Measurements from ENCODE around the gene MYCN. TPM values are rescaled to one million over a fixed set of nuclear protein-coding genes. Genes with fewer than 3 reads are reported as not detected.

Gene MYCN
- total and polyA plus RNA-seq, 2 donors (not counting 1 experiment from before 2014, with no cell fraction given) = not detected

- H3K36me3 ChIP-seq (ENCODE audit: control insufficient read depth, insufficient read depth, low read length) = no peaks in the 10 kb centered on the region
- TF ChIP-seq CTCF (conservative IDR thresholded peaks at IDR 0.05 in 1 of 2, IDR thresholded peaks at IDR 0.05 in 1 of 2; ENCODE audit: low read depth in 1 of 2, low read length in 2 of 2) = no peak
- TF ChIP-seq EZH2 (IDR thresholded peaks at IDR 0.05; ENCODE audit: low read length, missing control alignments) = no peak
- no peaks in the 10 kb centered on the region for H3K79me2 ChIP-seq (ENCODE audit: control insufficient read depth, insufficient read depth, low read length)
- no peaks in the 10 kb centered on the region for H3K9me3 ChIP-seq (ENCODE audit: control insufficient read depth, insufficient read depth, low read depth, low read length)
- H3K9ac ChIP-seq (ENCODE audit: insufficient read depth, low read length) = no peak overlapping the region
- H3K27me3 ChIP-seq (ENCODE audit: control insufficient read depth, insufficient read depth, low read length) = no peaks in the 10 kb centered on the region
- no peak overlapping the region for H3K4me2 ChIP-seq (ENCODE audit: extremely low read depth, insufficient read depth, low read length)
- no peaks in the 10 kb centered on the region for H3K4me1 ChIP-seq (ENCODE audit: control insufficient read depth, extremely low read depth, insufficient read depth, low read length)
- no peak for DNase-seq (ENCODE audit: low read depth in 2 of 2)
- no peak overlapping the region for H2AFZ ChIP-seq (ENCODE audit: low read length)
- H3K27ac ChIP-seq (ENCODE audit: insufficient read depth, low read length) = no peak overlapping the region
- H3K4me3 ChIP-seq (replicated peaks in 1 of 4; ENCODE audit: control extremely low read depth in 1 of 4, insufficient read depth in 1 of 4, low read depth in 3 of 4, low read length in 4 of 4) = no peak overlapping the region
- H4K20me1 ChIP-seq (ENCODE audit: control insufficient read depth, extremely low read depth, insufficient read depth, low read length) = no peaks in the 10 kb centered on the region
Measured at GRCh38 chr2:15955232-15955988, 15.1 kb downstream of the MYCN start.

GRCh38 chr2:15956230-15956629 is 15.9 kb downstream of the MYCN start:
- DNase-seq (ENCODE audit: low read depth in 2 of 2) = no peak
- Histone ChIP-seq H3K36me3 (ENCODE audit: control insufficient read depth, insufficient read depth, low read length) (no peaks in the 10 kb centered on the region), H3K9me3 (ENCODE audit: control insufficient read depth, insufficient read depth, low read depth, low read length) (no peaks in the 10 kb centered on the region), H3K79me2 (ENCODE audit: control insufficient read depth, insufficient read depth, low read length) (no peaks in the 10 kb centered on the region), H3K9ac (ENCODE audit: insufficient read depth, low read length) (no peak overlapping the region), H3K4me2 (ENCODE audit: extremely low read depth, insufficient read depth, low read length) (no peak overlapping the region), H4K20me1 (ENCODE audit: control insufficient read depth, extremely low read depth, insufficient read depth, low read length) (no peaks in the 10 kb centered on the region), H3K4me1 (ENCODE audit: control insufficient read depth, extremely low read depth, insufficient read depth, low read length) (no peaks in the 10 kb centered on the region), H3K27me3 (ENCODE audit: control insufficient read depth, insufficient read depth, low read length) (no peaks in the 10 kb centered on the region), H3K27ac (ENCODE audit: insufficient read depth, low read length) (no peak overlapping the region), H3K4me3 (replicated peaks in 1 of 4; ENCODE audit: control extremely low read depth in 1 of 4, insufficient read depth in 1 of 4, low read depth in 3 of 4, low read length in 4 of 4) (no peak overlapping the region), H2AFZ (ENCODE audit: low read length) (no peak overlapping the region)
- TF ChIP-seq EZH2 (IDR thresholded peaks at IDR 0.05; ENCODE audit: low read length, missing control alignments) (no peak), CTCF (conservative IDR thresholded peaks at IDR 0.05 in 1 of 2, IDR thresholded peaks at IDR 0.05 in 1 of 2; ENCODE audit: low read depth in 1 of 2, low read length in 2 of 2) (no peak)

GRCh38 chr2:15956751-15957736 is 16.7 kb downstream of the MYCN start:
- no peaks in the 10 kb centered on the region for H3K36me3 ChIP-seq (ENCODE audit: control insufficient read depth, insufficient read depth, low read length)
- TF ChIP-seq EZH2 (IDR thresholded peaks at IDR 0.05; ENCODE audit: low read length, missing control alignments) (no peak), CTCF (conservative IDR thresholded peaks at IDR 0.05 in 1 of 2, IDR thresholded peaks at IDR 0.05 in 1 of 2; ENCODE audit: low read depth in 1 of 2, low read length in 2 of 2) (no peak)
- H3K9me3 ChIP-seq (ENCODE audit: control insufficient read depth, insufficient read depth, low read depth, low read length) = no peaks in the 10 kb centered on the region
- H4K20me1 ChIP-seq (ENCODE audit: control insufficient read depth, extremely low read depth, insufficient read depth, low read length) = no peaks in the 10 kb centered on the region
- no peak overlapping the region for H2AFZ ChIP-seq (ENCODE audit: low read length)
- no peak overlapping the region for H3K4me2 ChIP-seq (ENCODE audit: extremely low read depth, insufficient read depth, low read length)
- no peaks in the 10 kb centered on the region for H3K27me3 ChIP-seq (ENCODE audit: control insufficient read depth, insufficient read depth, low read length)
- H3K4me1 ChIP-seq (ENCODE audit: control insufficient read depth, extremely low read depth, insufficient read depth, low read length) = no peaks in the 10 kb centered on the region
- H3K9ac ChIP-seq (ENCODE audit: insufficient read depth, low read length) = no peak overlapping the region
- DNase-seq (ENCODE audit: low read depth in 2 of 2) = no peak
- H3K27ac ChIP-seq (ENCODE audit: insufficient read depth, low read length) = no peak overlapping the region
- H3K79me2 ChIP-seq (ENCODE audit: control insufficient read depth, insufficient read depth, low read length) = no peaks in the 10 kb centered on the region
- H3K4me3 ChIP-seq (replicated peaks in 1 of 4; ENCODE audit: control extremely low read depth in 1 of 4, insufficient read depth in 1 of 4, low read depth in 3 of 4, low read length in 4 of 4) = no peak overlapping the region

All from fibroblast of lung (primary cell).